ENCODE results near the gene GNB4. TPM values are rescaled to one million over a fixed set of nuclear protein-coding genes. Genes with fewer than 3 reads are reported as not detected.

GNB4 gene
- polyA plus RNA-seq, 1 donor, result 17.7 TPM

GRCh38 chr3:179416681-179417080, 34.6 kb downstream of the GNB4 start:
- Histone ChIP-seq H3K9me3 (ENCODE audit: control insufficient read depth, low read depth, low read length) (no peaks in the 10 kb centered on the region), H3K36me3 (ENCODE audit: control insufficient read depth, insufficient read depth, low read length) (peaks cover 5% of the 10 kb centered on the region), H3K27me3 (ENCODE audit: control insufficient read depth, insufficient read depth, low read length) (no peaks in the 10 kb centered on the region), H3K27ac (ENCODE audit: low read length) (no peak overlapping the region), H3K4me1 (ENCODE audit: control insufficient read depth, insufficient read depth, low read length) (no peaks in the 10 kb centered on the region), H3K4me3 (ENCODE audit: low read length) (no peak overlapping the region)
- WGBS (ENCODE audit: insufficient coverage, low lambda C conversion rate), result 100% methylated on average over 2 of the region's 2 CpGs
- no peak for DNase-seq

- no peak overlapping the region for H3K27ac ChIP-seq (ENCODE audit: low read length)
- no peaks in the 10 kb centered on the region for H3K9me3 ChIP-seq (ENCODE audit: control insufficient read depth, low read depth, low read length)
- DNase-seq, result no peak
- H3K4me3 ChIP-seq (ENCODE audit: low read length), result no peak overlapping the region
- no peaks in the 10 kb centered on the region for H3K4me1 ChIP-seq (ENCODE audit: control insufficient read depth, insufficient read depth, low read length)
- H3K36me3 ChIP-seq (ENCODE audit: control insufficient read depth, insufficient read depth, low read length), result peaks cover 5% of the 10 kb centered on the region
- no peaks in the 10 kb centered on the region for H3K27me3 ChIP-seq (ENCODE audit: control insufficient read depth, insufficient read depth, low read length)
- WGBS (ENCODE audit: insufficient coverage, low lambda C conversion rate), result 90% methylated on average over 3 of the region's 4 CpGs
Observed at GRCh38 chr3:179415377-179415776, 35.9 kb downstream of the GNB4 start.

GRCh38 chr3:179414804-179415203, 36.5 kb downstream of the GNB4 start:
- H3K4me1 ChIP-seq (ENCODE audit: control insufficient read depth, insufficient read depth, low read length), result no peaks in the 10 kb centered on the region
- H3K27me3 ChIP-seq (ENCODE audit: control insufficient read depth, insufficient read depth, low read length), result no peaks in the 10 kb centered on the region
- H3K36me3 ChIP-seq (ENCODE audit: control insufficient read depth, insufficient read depth, low read length), result peaks cover 5% of the 10 kb centered on the region
- no CpG with 5 or more reads among the region's 2 CpGs for WGBS (ENCODE audit: insufficient coverage, low lambda C conversion rate)
- no peaks in the 10 kb centered on the region for H3K9me3 ChIP-seq (ENCODE audit: control insufficient read depth, low read depth, low read length)
- DNase-seq, result no peak
- no peak overlapping the region for H3K4me3 ChIP-seq (ENCODE audit: low read length)
- no peak overlapping the region for H3K27ac ChIP-seq (ENCODE audit: low read length)

- DNase-seq, result no peak
- Histone ChIP-seq H3K36me3 (ENCODE audit: control insufficient read depth, insufficient read depth, low read length) (peaks cover 5% of the 10 kb centered on the region), H3K27ac (ENCODE audit: low read length) (no peak overlapping the region), H3K9me3 (ENCODE audit: control insufficient read depth, low read depth, low read length) (no peaks in the 10 kb centered on the region), H3K4me3 (ENCODE audit: low read length) (no peak overlapping the region), H3K4me1 (ENCODE audit: control insufficient read depth, insufficient read depth, low read length) (no peaks in the 10 kb centered on the region), H3K27me3 (ENCODE audit: control insufficient read depth, insufficient read depth, low read length) (no peaks in the 10 kb centered on the region)
Observed at GRCh38 chr3:179410999-179411398, 40.3 kb downstream of the GNB4 start.

GRCh38 chr3:179410331-179410730, 40.9 kb downstream of the GNB4 start:
- Histone ChIP-seq H3K36me3 (ENCODE audit: control insufficient read depth, insufficient read depth, low read length) (peaks cover 5% of the 10 kb centered on the region), H3K4me3 (ENCODE audit: low read length) (no peak overlapping the region), H3K27me3 (ENCODE audit: control insufficient read depth, insufficient read depth, low read length) (no peaks in the 10 kb centered on the region), H3K4me1 (ENCODE audit: control insufficient read depth, insufficient read depth, low read length) (no peaks in the 10 kb centered on the region), H3K27ac (ENCODE audit: low read length) (no peak overlapping the region), H3K9me3 (ENCODE audit: control insufficient read depth, low read depth, low read length) (no peaks in the 10 kb centered on the region)
- DNase-seq, result no peak
- WGBS (ENCODE audit: insufficient coverage, low lambda C conversion rate), result no CpG with 5 or more reads among the region's 2 CpGs

- H3K4me3 ChIP-seq (ENCODE audit: low read length), result no peak overlapping the region
- H3K27ac ChIP-seq (ENCODE audit: low read length), result no peak overlapping the region
- H3K9me3 ChIP-seq (ENCODE audit: control insufficient read depth, low read depth, low read length), result no peaks in the 10 kb centered on the region
- H3K36me3 ChIP-seq (ENCODE audit: control insufficient read depth, insufficient read depth, low read length), result peaks cover 15% of the 10 kb centered on the region
- H3K27me3 ChIP-seq (ENCODE audit: control insufficient read depth, insufficient read depth, low read length), result no peaks in the 10 kb centered on the region
- no peak for DNase-seq
- WGBS (ENCODE audit: insufficient coverage, low lambda C conversion rate), result 92% methylated on average over 2 of the region's 2 CpGs
- no peaks in the 10 kb centered on the region for H3K4me1 ChIP-seq (ENCODE audit: control insufficient read depth, insufficient read depth, low read length)
Observed at GRCh38 chr3:179404307-179404706, 47.0 kb downstream of the GNB4 start.

- peaks cover 15% of the 10 kb centered on the region for H3K36me3 ChIP-seq (ENCODE audit: control insufficient read depth, insufficient read depth, low read length)
Observed at GRCh38 chr3:179402963-179403362, 48.3 kb downstream of the GNB4 start.

GRCh38 chr3:179401561-179401960, 49.7 kb downstream of the GNB4 start:
- no peak for DNase-seq
- H3K9me3 ChIP-seq (ENCODE audit: control insufficient read depth, low read depth, low read length), result no peaks in the 10 kb centered on the region
- H3K4me3 ChIP-seq (ENCODE audit: low read length), result no peak overlapping the region
- WGBS (ENCODE audit: insufficient coverage, low lambda C conversion rate), result 83% methylated on average over 1 of the region's 3 CpGs
- H3K4me1 ChIP-seq (ENCODE audit: control insufficient read depth, insufficient read depth, low read length), result no peaks in the 10 kb centered on the region
- H3K36me3 ChIP-seq (ENCODE audit: control insufficient read depth, insufficient read depth, low read length), result peaks cover 20% of the 10 kb centered on the region
- no peak overlapping the region for H3K27ac ChIP-seq (ENCODE audit: low read length)
- no peaks in the 10 kb centered on the region for H3K27me3 ChIP-seq (ENCODE audit: control insufficient read depth, insufficient read depth, low read length)

More at GRCh38 chr3:179402963-179403362, 48.3 kb downstream of the GNB4 start:
- Histone ChIP-seq H3K27me3 (ENCODE audit: control insufficient read depth, insufficient read depth, low read length) (no peaks in the 10 kb centered on the region), H3K4me1 (ENCODE audit: control insufficient read depth, insufficient read depth, low read length) (no peaks in the 10 kb centered on the region), H3K27ac (ENCODE audit: low read length) (no peak overlapping the region), H3K9me3 (ENCODE audit: control insufficient read depth, low read depth, low read length) (no peaks in the 10 kb centered on the region), H3K4me3 (ENCODE audit: low read length) (no peak overlapping the region)
- 100% methylated on average over 3 of the region's 5 CpGs for WGBS (ENCODE audit: insufficient coverage, low lambda C conversion rate)
- DNase-seq, result no peak

- peaks cover 28% of the 10 kb centered on the region for H3K36me3 ChIP-seq (ENCODE audit: control insufficient read depth, insufficient read depth, low read length)
- no peaks in the 10 kb centered on the region for H3K9me3 ChIP-seq (ENCODE audit: control insufficient read depth, low read depth, low read length)
- 77% methylated on average over 2 of the region's 2 CpGs for WGBS (ENCODE audit: insufficient coverage, low lambda C conversion rate)
- no peak overlapping the region for H3K4me3 ChIP-seq (ENCODE audit: low read length)
- no peaks in the 10 kb centered on the region for H3K4me1 ChIP-seq (ENCODE audit: control insufficient read depth, insufficient read depth, low read length)
- H3K27ac ChIP-seq (ENCODE audit: low read length), result no peak overlapping the region
- no peak for DNase-seq
- H3K27me3 ChIP-seq (ENCODE audit: control insufficient read depth, insufficient read depth, low read length), result no peaks in the 10 kb centered on the region
Observed at GRCh38 chr3:179398574-179399231, 52.6 kb downstream of the GNB4 start.

- Histone ChIP-seq H3K4me3 (ENCODE audit: low read length) (no peak overlapping the region), H3K27me3 (ENCODE audit: control insufficient read depth, insufficient read depth, low read length) (no peaks in the 10 kb centered on the region), H3K36me3 (ENCODE audit: control insufficient read depth, insufficient read depth, low read length) (peaks cover 41% of the 10 kb centered on the region), H3K27ac (ENCODE audit: low read length) (no peak overlapping the region), H3K4me1 (ENCODE audit: control insufficient read depth, insufficient read depth, low read length) (no peaks in the 10 kb centered on the region), H3K9me3 (ENCODE audit: control insufficient read depth, low read depth, low read length) (no peaks in the 10 kb centered on the region)
- no CpG with 5 or more reads among the region's 1 CpG for WGBS (ENCODE audit: insufficient coverage, low lambda C conversion rate)
- no peak for DNase-seq
Observed at GRCh38 chr3:179391906-179392305, 59.4 kb downstream of the GNB4 start.

GRCh38 chr3:179376474-179376873, 74.8 kb downstream of the GNB4 start:
- DNase-seq, result no peak
- Histone ChIP-seq H3K36me3 (ENCODE audit: control insufficient read depth, insufficient read depth, low read length) (peaks cover 31% of the 10 kb centered on the region), H3K4me3 (ENCODE audit: low read length) (no peak overlapping the region), H3K27me3 (ENCODE audit: control insufficient read depth, insufficient read depth, low read length) (no peaks in the 10 kb centered on the region), H3K9me3 (ENCODE audit: control insufficient read depth, low read depth, low read length) (no peaks in the 10 kb centered on the region), H3K27ac (ENCODE audit: low read length) (no peak overlapping the region), H3K4me1 (ENCODE audit: control insufficient read depth, insufficient read depth, low read length) (no peaks in the 10 kb centered on the region)
- WGBS (ENCODE audit: insufficient coverage, low lambda C conversion rate), result 100% methylated on average over 1 of the region's 1 CpG
